Measurements from ENCODE around the gene HSD3B7. TPM values are rescaled to one million over a fixed set of nuclear protein-coding genes. Genes with fewer than 3 reads are reported as not detected.

HSD3B7 gene
- total RNA-seq, 6 experiments from 2014 or later, result 54.6 to 219 (median 86.9) TPM

GRCh38 chr16:31006086-31006385, 21.0 kb downstream of the HSD3B7 start:
- no peak overlapping the region for H3K4me3 ChIP-seq
- ATAC-seq, result no peak
- H3K27ac ChIP-seq, result no peak overlapping the region
- H3K4me1 ChIP-seq, result peaks cover 0 to 8% (median 0%) of the 10 kb centered on the region in 4 donors
- intact Hi-C loops (cut with DNase I), result no loop called here
- no peaks in the 10 kb centered on the region for H3K9me3 ChIP-seq
- WGBS (ENCODE audit: insufficient coverage, low coverage, low lambda C conversion rate, missing lambda C conversion rate), result no CpG with 5 or more reads among the region's 7 CpGs
- H3K36me3 ChIP-seq, result no peaks in the 10 kb centered on the region
- DNase-seq, result no peak
- TF ChIP-seq CTCF (IDR thresholded peaks at IDR 0.05) (no peak), POLR2A (IDR thresholded peaks at IDR 0.05) (no peak)
- no peaks in the 10 kb centered on the region for H3K27me3 ChIP-seq

GRCh38 chr16:31006589-31006988, 21.6 kb downstream of the HSD3B7 start:
- ATAC-seq (no peak), DNase-seq (no peak)
- Histone ChIP-seq H3K36me3 (no peaks in the 10 kb centered on the region), H3K4me1 (peaks cover 0 to 6% (median 0%) of the 10 kb centered on the region in 4 donors), H3K9me3 (no peaks in the 10 kb centered on the region), H3K4me3 (no peak overlapping the region), H3K27ac (no peak overlapping the region), H3K27me3 (no peaks in the 10 kb centered on the region)
- intact Hi-C loops (cut with DNase I), result no loop called here
- WGBS (ENCODE audit: insufficient coverage, low coverage, low lambda C conversion rate, missing lambda C conversion rate), result 82% methylated on average over 8 of the region's 8 CpGs
- TF ChIP-seq CTCF (IDR thresholded peaks at IDR 0.05) (no peak), POLR2A (IDR thresholded peaks at IDR 0.05) (no peak)

- intact Hi-C loops (cut with DNase I), result no loop called here
- Histone ChIP-seq H3K36me3 (no peaks in the 10 kb centered on the region), H3K27ac (no peak overlapping the region), H3K27me3 (no peaks in the 10 kb centered on the region), H3K9me3 (no peaks in the 10 kb centered on the region), H3K4me3 (no peak overlapping the region), H3K4me1 (no peaks in the 10 kb centered on the region)
- TF ChIP-seq POLR2A (IDR thresholded peaks at IDR 0.05) (no peak), CTCF (IDR thresholded peaks at IDR 0.05) (no peak)
- no peak for DNase-seq
- ATAC-seq, result no peak
- WGBS (ENCODE audit: insufficient coverage, low coverage, low lambda C conversion rate, missing lambda C conversion rate), result 64% methylated on average over 6 of the region's 6 CpGs
Observed at GRCh38 chr16:31007684-31008083, 22.7 kb downstream of the HSD3B7 start.

- no peak overlapping the region for H3K4me3 ChIP-seq
- DNase-seq, result no peak
- TF ChIP-seq POLR2A (IDR thresholded peaks at IDR 0.05) (no peak), CTCF (IDR thresholded peaks at IDR 0.05) (no peak)
- intact Hi-C loops (cut with DNase I), result no loop called here
- H3K27ac ChIP-seq, result no peak overlapping the region
- ATAC-seq, result no peak
- H3K9me3 ChIP-seq, result no peaks in the 10 kb centered on the region
- no peaks in the 10 kb centered on the region for H3K36me3 ChIP-seq
- H3K4me1 ChIP-seq, result no peaks in the 10 kb centered on the region
- H3K27me3 ChIP-seq, result no peaks in the 10 kb centered on the region
- 66% methylated on average over 4 of the region's 6 CpGs for WGBS (ENCODE audit: insufficient coverage, low coverage, low lambda C conversion rate, missing lambda C conversion rate)
Observed at GRCh38 chr16:31008149-31008548, 23.1 kb downstream of the HSD3B7 start.

- intact Hi-C loops (cut with DNase I), result no loop called here
Observed at GRCh38 chr16:31008551-31008950, 23.5 kb downstream of the HSD3B7 start.

More at GRCh38 chr16:31008551-31008950, 23.5 kb downstream of the HSD3B7 start:
- no peak for ATAC-seq
- Histone ChIP-seq H3K36me3 (no peaks in the 10 kb centered on the region), H3K27me3 (no peaks in the 10 kb centered on the region), H3K27ac (no peak overlapping the region), H3K9me3 (no peaks in the 10 kb centered on the region), H3K4me1 (no peaks in the 10 kb centered on the region), H3K4me3 (no peak overlapping the region)
- WGBS (ENCODE audit: insufficient coverage, low coverage, low lambda C conversion rate, missing lambda C conversion rate), result 82% methylated on average over 5 of the region's 5 CpGs
- DNase-seq, result no peak
- TF ChIP-seq POLR2A (IDR thresholded peaks at IDR 0.05) (no peak), CTCF (IDR thresholded peaks at IDR 0.05) (no peak)
